Tibial nerve (tissue), 4 donors: ENCODE results near the gene WDR70.

Experiments
- EP300 ChIP-seq, 2 donors: sonication (generic); formaldehyde crosslinking; IDR thresholded peaks; one replicate each; pipeline ENCODE4 v1.6.1; 2017; ENCODE audit warnings: antibody characterized with exemption in 2 of 2, mild to moderate bottlenecking in 1 of 2
- POLR2A ChIP-seq, 2 donors: fragments of 450-650 bp; IDR thresholded peaks; one replicate each; pipeline ENCODE4 v1.6.1; 2017; ENCODE audit warnings: antibody characterized with exemption in 2 of 2, mild to moderate bottlenecking in 2 of 2, moderate library complexity in 2 of 2
- TF ChIP-seq, protein P1 (sequence below), 5 experiments: fragments of 200-600 bp in 3 of 5; fragments of 450-650 bp in 2 of 5; sonication (generic) in 3 of 5; IDR thresholded peaks; one replicate each; pipeline ENCODE4 v1.5.1; 2016 to 2019; ENCODE audit warnings: antibody characterized with exemption in 5 of 5, mild to moderate bottlenecking in 3 of 5, moderate library complexity in 2 of 5

GRCh38 chr5:37723162-37723961, 344.2 kb downstream of the WDR70 start:
- TF ChIP-seq POLR2A (IDR thresholded peaks at IDR 0.05) (no peak), EP300 (IDR thresholded peaks at IDR 0.05) (no peak)
- TF ChIP-seq, protein P1, sequence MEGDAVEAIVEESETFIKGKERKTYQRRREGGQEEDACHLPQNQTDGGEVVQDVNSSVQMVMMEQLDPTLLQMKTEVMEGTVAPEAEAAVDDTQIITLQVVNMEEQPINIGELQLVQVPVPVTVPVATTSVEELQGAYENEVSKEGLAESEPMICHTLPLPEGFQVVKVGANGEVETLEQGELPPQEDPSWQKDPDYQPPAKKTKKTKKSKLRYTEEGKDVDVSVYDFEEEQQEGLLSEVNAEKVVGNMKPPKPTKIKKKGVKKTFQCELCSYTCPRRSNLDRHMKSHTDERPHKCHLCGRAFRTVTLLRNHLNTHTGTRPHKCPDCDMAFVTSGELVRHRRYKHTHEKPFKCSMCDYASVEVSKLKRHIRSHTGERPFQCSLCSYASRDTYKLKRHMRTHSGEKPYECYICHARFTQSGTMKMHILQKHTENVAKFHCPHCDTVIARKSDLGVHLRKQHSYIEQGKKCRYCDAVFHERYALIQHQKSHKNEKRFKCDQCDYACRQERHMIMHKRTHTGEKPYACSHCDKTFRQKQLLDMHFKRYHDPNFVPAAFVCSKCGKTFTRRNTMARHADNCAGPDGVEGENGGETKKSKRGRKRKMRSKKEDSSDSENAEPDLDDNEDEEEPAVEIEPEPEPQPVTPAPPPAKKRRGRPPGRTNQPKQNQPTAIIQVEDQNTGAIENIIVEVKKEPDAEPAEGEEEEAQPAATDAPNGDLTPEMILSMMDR (IDR thresholded peaks at IDR 0.05), result no peak
